Right cardiac atrium (tissue), 5 donors: Measurements from ENCODE around the gene TCF20. TPM values are rescaled to one million over a fixed set of nuclear protein-coding genes. Genes with fewer than 3 reads are reported as not detected.

Source experiments
- ATAC-seq, 2 donors: fragments of 200-7000 bp; cut with Tn5 transposase; one replicate each; pipeline versions ENCODE4 v1.8.0 to v1.9.1; 2020; ENCODE audit warnings: moderate library complexity in 2 of 2, mild to moderate bottlenecking in 1 of 2
- DNase-seq, 3 donors: peaks; one replicate each; pipeline ENCODE4 v3.0.0-alpha.2; 2020
- H3K27ac ChIP-seq: one replicate; pipeline ENCODE4 v1.5.1; 2013; ENCODE audit warnings: mild to moderate bottlenecking, low read length, control low read depth, moderate library complexity
- H3K27me3 ChIP-seq: one replicate; pipeline ENCODE4 v1.6.1; 2013; ENCODE audit not compliant: control insufficient read depth, insufficient read depth
- H3K4me1 ChIP-seq: one replicate; pipeline ENCODE4 v1.6.1; 2013; ENCODE audit warnings: low read length; ENCODE audit not compliant: control insufficient read depth, insufficient read depth
- H3K4me3 ChIP-seq: one replicate; pipeline ENCODE4 v1.5.1; 2013; ENCODE audit warnings: low read length, control low read depth
- H3K9me3 ChIP-seq: one replicate; pipeline ENCODE4 v1.6.1; 2013; ENCODE audit warnings: low read length; ENCODE audit not compliant: control insufficient read depth
- WGBS: extraction: QIAGEN DNeasy Blood & Tissue Kit; methylation state at CpG from one replicate; pipeline ENCODE4 v1.1.7; 2013; 5-methylcytosine and 5-hydroxymethylcytosine counted together
- intact Hi-C, 4 donors: fragments of 100-400 bp; cut with DNase I; formaldehyde crosslinking; loops; one replicate each; pipeline versions ENCODE4 v1.11.0 to v1.14.0; 2022 to 2023
- polyA plus RNA-seq: library from polyadenylated mRNA; stranded (reverse); fragments of 200-250 nt; gene quantifications from one replicate; pipeline ENCODE4 v1.2.3, GENCODE V29; 2013
- total RNA-seq, 4 donors: library from RNA; stranded (reverse); fragmentation: NEBNext Ultra II Directional; extraction: Animal tissue kit (Norgen Biotek cat#: 25700); gene quantifications; one replicate each; pipeline ENCODE4 v1.2.1, GENCODE V29; 2021
- donor health status: healthy with polysubstance abuse.
- donor health status: DM: no; HTN: yes; CAD: no.
- donor health status: DM: no; HTN: no; CAD: no.
- donor health status: DM: no; HTN: yes; CAD: no; lungs with severe emphysema.
- donor health status: DM: yes; HTN: yes; CAD: no.

TCF20 gene
- total and polyA plus RNA-seq, 5 donors, result 6.5 to 19.6 (median 17.4) TPM

DNA sequence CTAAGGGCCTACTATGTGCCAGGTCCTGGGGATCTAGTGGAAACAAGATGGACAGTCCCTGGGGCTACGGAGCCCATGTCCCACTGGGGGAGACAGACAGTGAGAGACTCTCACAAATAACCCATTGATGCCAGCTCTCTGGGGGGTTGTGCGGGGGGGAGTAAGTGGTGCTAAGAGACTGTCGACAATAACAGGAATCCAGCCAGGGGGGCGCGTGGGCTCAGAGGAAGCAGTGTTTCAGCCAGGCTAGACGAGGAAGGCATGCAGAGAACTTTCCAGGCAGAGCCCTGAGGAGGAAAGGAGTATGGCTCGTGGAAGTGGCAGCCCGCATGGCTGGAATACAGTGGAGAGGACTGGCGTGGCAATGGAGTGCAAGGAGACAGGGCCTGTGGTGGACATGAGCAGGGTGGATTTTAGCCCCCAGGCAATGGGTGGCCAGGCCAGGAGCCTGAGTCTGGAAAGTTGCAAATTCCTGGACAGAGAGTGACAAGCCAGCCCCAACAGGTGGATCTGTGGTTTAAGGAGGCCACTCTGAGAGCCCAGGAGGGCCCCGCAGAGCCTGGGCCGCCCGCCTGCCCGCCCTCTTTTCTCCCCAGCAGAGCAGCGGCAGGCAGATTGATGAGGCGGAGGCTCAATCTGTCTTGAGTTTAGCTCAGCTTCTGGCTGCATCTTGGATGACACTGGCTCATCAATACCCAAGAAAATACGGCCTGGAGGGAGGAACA, 40.0 kb upstream of the TCF20 start:
- H3K27ac ChIP-seq, result no peak overlapping the region
- no peaks in the 10 kb centered on the region for H3K27me3 ChIP-seq
- H3K4me1 ChIP-seq, result no peaks in the 10 kb centered on the region
- ATAC-seq (no peak), DNase-seq (no peak)
- 69% methylated on average over 16 of the region's 16 CpGs for WGBS
- no peak overlapping the region for H3K4me3 ChIP-seq
- intact Hi-C loops, result no loop called here
- no peaks in the 10 kb centered on the region for H3K9me3 ChIP-seq

DNA sequence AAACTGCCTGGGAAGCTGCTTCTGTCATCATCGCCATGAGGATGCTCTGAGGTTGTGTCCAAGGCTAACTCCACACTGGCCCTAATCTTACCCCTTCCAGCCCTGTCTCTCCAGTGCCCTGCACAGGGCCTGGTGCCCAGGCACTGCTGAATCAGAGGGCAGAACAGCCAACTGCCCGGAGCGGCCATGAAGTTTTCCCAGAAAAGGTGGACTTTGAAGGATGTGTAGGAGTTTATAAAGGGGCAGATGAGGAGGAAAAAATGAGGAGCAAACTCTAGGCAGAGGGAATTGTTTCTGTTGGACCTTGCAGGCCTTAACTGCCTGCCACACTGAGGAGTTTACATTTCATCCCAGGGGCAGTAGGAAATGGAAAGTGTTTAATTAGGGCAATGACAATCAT, 39.4 kb upstream of the TCF20 start:
- Histone ChIP-seq H3K4me3 (no peak overlapping the region), H3K9me3 (no peaks in the 10 kb centered on the region), H3K27ac (no peak overlapping the region), H3K4me1 (no peaks in the 10 kb centered on the region), H3K27me3 (no peaks in the 10 kb centered on the region)
- no peak for DNase-seq
- intact Hi-C loops, result no loop called here
- WGBS, result 87% methylated on average over 3 of the region's 3 CpGs
- ATAC-seq, result no peak

GRCh38 chr22:42308892-42309468, 38.5 kb upstream of the TCF20 start:
- Histone ChIP-seq H3K4me1 (no peaks in the 10 kb centered on the region), H3K9me3 (no peaks in the 10 kb centered on the region), H3K27ac (no peak overlapping the region), H3K27me3 (no peaks in the 10 kb centered on the region), H3K4me3 (no peak overlapping the region)
- intact Hi-C loops, result no loop called here
- 85% methylated on average over 17 of the region's 17 CpGs for WGBS
- no peak for DNase-seq
- ATAC-seq, result no peak

GRCh38 chr22:42307806-42308563, 37.5 kb upstream of the TCF20 start:
- ATAC-seq (no peak), DNase-seq (no peak)
- Histone ChIP-seq H3K9me3 (no peaks in the 10 kb centered on the region), H3K27ac (no peak overlapping the region), H3K4me3 (no peak overlapping the region), H3K4me1 (no peaks in the 10 kb centered on the region), H3K27me3 (no peaks in the 10 kb centered on the region)
- intact Hi-C loops, result no loop called here
- 89% methylated on average over 18 of the region's 18 CpGs for WGBS

GRCh38 chr22:42306010-42306409, 35.6 kb upstream of the TCF20 start:
- DNase-seq, result no peak
- intact Hi-C loops, result no loop called here

GRCh38 chr22:42304324-42304790, 33.9 kb upstream of the TCF20 start:
- no peak overlapping the region for H3K27ac ChIP-seq
- H3K4me1 ChIP-seq, result peaks cover 2% of the 10 kb centered on the region
- no peaks in the 10 kb centered on the region for H3K27me3 ChIP-seq
- 44% methylated on average over 8 of the region's 8 CpGs for WGBS
- intact Hi-C loops, result no loop called here
- no peak for DNase-seq
- no peak overlapping the region for H3K4me3 ChIP-seq
- ATAC-seq, result no peak
- no peaks in the 10 kb centered on the region for H3K9me3 ChIP-seq

More at GRCh38 chr22:42306010-42306409, 35.6 kb upstream of the TCF20 start:
- Histone ChIP-seq H3K9me3 (no peaks in the 10 kb centered on the region), H3K27ac (no peak overlapping the region), H3K4me1 (no peaks in the 10 kb centered on the region), H3K4me3 (no peak overlapping the region), H3K27me3 (no peaks in the 10 kb centered on the region)
- ATAC-seq, result no peak
- 73% methylated on average over 18 of the region's 18 CpGs for WGBS

GRCh38 chr22:42303396-42304323, 33.2 kb upstream of the TCF20 start:
- Histone ChIP-seq H3K27ac (no peak overlapping the region), H3K4me3 (no peak overlapping the region), H3K27me3 (no peaks in the 10 kb centered on the region), H3K9me3 (no peaks in the 10 kb centered on the region), H3K4me1 (peaks cover 2% of the 10 kb centered on the region)
- ATAC-seq, result no peak
- WGBS, result 39% methylated on average over 21 of the region's 21 CpGs
- intact Hi-C loops, result no loop called here
- DNase-seq, result no peak

DNA sequence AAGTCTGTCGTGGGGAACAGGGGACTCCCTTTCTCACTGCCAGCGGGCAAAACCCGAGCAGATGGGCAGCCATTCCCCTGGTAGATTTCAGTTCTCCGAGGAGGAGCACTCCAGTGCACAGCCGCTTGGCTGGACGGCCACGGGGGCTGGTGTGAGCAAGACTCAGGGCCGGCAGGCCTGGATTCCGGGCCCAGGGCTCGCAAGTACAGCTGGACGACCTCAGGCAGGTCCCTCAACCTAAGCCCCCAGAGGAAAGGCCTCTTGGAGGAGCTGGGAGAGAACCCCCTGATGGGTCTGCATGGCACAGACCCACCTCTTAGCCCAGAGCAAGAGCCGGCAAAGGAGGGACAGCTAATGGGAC, 31.3 kb upstream of the TCF20 start:
- ATAC-seq (no peak), DNase-seq (no peak)
- no peak overlapping the region for H3K4me3 ChIP-seq
- no peaks in the 10 kb centered on the region for H3K9me3 ChIP-seq
- H3K4me1 ChIP-seq, result peaks cover 2% of the 10 kb centered on the region
- intact Hi-C loops, result no loop called here
- H3K27me3 ChIP-seq, result no peaks in the 10 kb centered on the region
- 78% methylated on average over 12 of the region's 12 CpGs for WGBS
- no peak overlapping the region for H3K27ac ChIP-seq

- Histone ChIP-seq H3K4me1 (peaks cover 2% of the 10 kb centered on the region), H3K27me3 (no peaks in the 10 kb centered on the region), H3K4me3 (no peak overlapping the region), H3K27ac (no peak overlapping the region), H3K9me3 (no peaks in the 10 kb centered on the region)
- intact Hi-C loops, result no loop called here
- 74% methylated on average over 13 of the region's 13 CpGs for WGBS
- ATAC-seq, result no peak
- no peak for DNase-seq
These were observed 30.8 kb upstream of the TCF20 start for GRCh38 chr22:42301077-42301741.

DNA sequence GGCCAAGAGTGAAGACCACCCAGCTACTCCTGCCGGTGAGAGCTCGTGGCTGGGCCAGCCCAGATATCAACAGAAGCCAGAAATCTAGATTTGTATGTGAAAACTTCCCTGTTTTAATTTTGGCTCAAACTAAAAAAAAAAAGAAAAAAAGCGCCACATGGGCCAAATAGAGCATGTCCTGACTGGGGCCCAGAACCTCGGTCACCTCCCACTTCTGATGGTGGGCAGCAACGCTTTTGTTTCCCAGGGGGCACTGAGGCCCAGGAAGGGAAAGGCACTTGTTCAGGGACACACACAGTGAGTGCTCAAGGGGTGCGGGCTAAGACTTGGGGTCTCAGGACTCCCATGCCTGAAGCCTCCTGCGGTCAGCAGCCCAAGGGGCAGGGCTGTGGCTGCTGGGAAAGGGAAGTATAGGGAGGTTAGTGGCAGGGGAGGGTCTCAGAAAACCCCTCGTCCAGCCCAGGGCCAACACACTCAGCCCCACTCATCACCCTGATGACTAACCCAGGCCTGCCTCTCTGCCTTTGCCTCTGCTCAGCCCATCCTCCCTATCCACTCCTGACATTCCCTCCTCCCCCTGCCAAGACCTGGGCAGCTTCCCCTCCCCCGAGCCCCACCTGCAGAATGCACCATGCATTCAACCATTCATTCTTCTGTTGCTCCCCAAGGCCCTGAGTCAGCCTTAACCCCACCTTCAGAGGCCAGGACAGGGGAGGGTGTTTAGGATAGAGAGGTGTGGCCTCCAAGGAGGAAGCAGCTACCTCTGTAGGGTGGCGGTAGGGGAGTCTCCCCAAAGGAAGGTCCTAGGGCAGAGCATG, 30.0 kb upstream of the TCF20 start:
- DNase-seq, result no peak
- intact Hi-C loops, result no loop called here
- 43% methylated on average over 10 of the region's 10 CpGs for WGBS
- Histone ChIP-seq H3K27me3 (no peaks in the 10 kb centered on the region), H3K9me3 (no peaks in the 10 kb centered on the region), H3K4me1 (peaks cover 2% of the 10 kb centered on the region), H3K27ac (no peak overlapping the region), H3K4me3 (no peak overlapping the region)
- ATAC-seq, result no peak
